Skeletal muscle tissue (tissue), 1 donor: ENCODE data around the gene MRPL20. TPM values are rescaled to one million over a fixed set of nuclear protein-coding genes. Genes with fewer than 3 reads are reported as not detected.

Source experiments
- total RNA-seq: library from RNA; depleted of rRNA; stranded (reverse); fragments of >200 nt; gene quantifications from one replicate; pipeline ENCODE4 v1.2.3, GENCODE V29; 2014

The MRPL20 gene
- total RNA-seq, 1 donor from 2014 or later, result 75.7 TPM

Other genes with a start within 250 kb of the MRPL20 start
- gene TTLL10, start 233.4 kb downstream of the MRPL20 start, total RNA-seq, result not detected
- gene TNFRSF18, start 200.7 kb downstream of the MRPL20 start, total RNA-seq, result 1.6 TPM
- 0.52 TPM for gene TNFRSF4, start 193.1 kb downstream of the MRPL20 start, total RNA-seq
- 28.2 TPM for gene SDF4, start 175.3 kb downstream of the MRPL20 start, total RNA-seq
- 10.4 TPM for gene B3GALT6, start 175.1 kb downstream of the MRPL20 start, total RNA-seq
- gene C1QTNF12, start 160.6 kb downstream of the MRPL20 start, total RNA-seq, result 1.0 TPM
- 28.7 TPM for gene UBE2J2, start 133.4 kb downstream of the MRPL20 start, total RNA-seq
- gene SCNN1D, start 126.9 kb downstream of the MRPL20 start, total RNA-seq, result 0.52 TPM
- gene ACAP3, start 99.4 kb downstream of the MRPL20 start, total RNA-seq, result 23.5 TPM
- gene PUSL1, start 98.7 kb downstream of the MRPL20 start, total RNA-seq, result 4.7 TPM
- gene INTS11, start 82.6 kb downstream of the MRPL20 start, total RNA-seq, result 27.1 TPM
- gene CPTP, start 82.5 kb downstream of the MRPL20 start, total RNA-seq, result 8.4 TPM
- gene TAS1R3, start 76.0 kb downstream of the MRPL20 start, total RNA-seq, result 1.6 TPM
- gene DVL1, start 57.9 kb downstream of the MRPL20 start, total RNA-seq, result 44.9 TPM
- 60.0 TPM for gene MXRA8, start 48.7 kb downstream of the MRPL20 start, total RNA-seq
- 51.7 TPM for gene AURKAIP1, start 32.1 kb downstream of the MRPL20 start, total RNA-seq
- 55.3 TPM for gene CCNL2, start 8.0 kb downstream of the MRPL20 start, total RNA-seq
- 5.7 TPM for gene ANKRD65, start 14.0 kb upstream of the MRPL20 start, total RNA-seq
- 11.0 TPM for gene VWA1, start 28.4 kb upstream of the MRPL20 start, total RNA-seq
- gene ATAD3C, start 42.4 kb upstream of the MRPL20 start, total RNA-seq, result not detected
- gene ATAD3B, start 64.5 kb upstream of the MRPL20 start, total RNA-seq, result 16.7 TPM
- gene ATAD3A, start 104.9 kb upstream of the MRPL20 start, total RNA-seq, result 6.8 TPM
- 2.1 TPM for gene TMEM240, start 133.3 kb upstream of the MRPL20 start, total RNA-seq
- gene SSU72, start 167.6 kb upstream of the MRPL20 start, total RNA-seq, result 40.2 TPM
- not detected for gene FNDC10, start 192.8 kb upstream of the MRPL20 start, total RNA-seq
- 49.6 TPM for gene MIB2, start 208.2 kb upstream of the MRPL20 start, total RNA-seq
- 17.2 TPM for gene MMP23B, start 224.9 kb upstream of the MRPL20 start, total RNA-seq